Naive thymus-derived CD4-positive, alpha-beta T cell (primary cell): Measurements from ENCODE around the gene DNAJC5. TPM values are rescaled to one million over a fixed set of nuclear protein-coding genes. Genes with fewer than 3 reads are reported as not detected.

Source experiments
- ATAC-seq: fragments of 150-1000 bp; cut with Tn5 transposase; 2 replicates; pipeline ENCODE4 v1.10.0; 2021; ENCODE audit warnings: mild to moderate bottlenecking, moderate library complexity
- CTCF ChIA-PET: fragments of 350-600 bp; sonication (Branson Sonifier 250); formaldehyde crosslinking; loops from one replicate; lab custom pipeline; 2021; ENCODE audit warnings: antibody characterized with exemption; lab: Charles Lee
- POLR2A ChIA-PET: fragments of 350-600 bp; sonication (Branson Sonifier 250); formaldehyde crosslinking; loops from one replicate; lab custom pipeline; 2021; ENCODE audit warnings: antibody characterized with exemption, inconsistent platforms; lab: Charles Lee
- DNase-seq, 9 donors: peaks; one replicate each; pipeline versions ENCODE4 v3.0.0 to v3.0.0-alpha.2; 2020 to 2022; ENCODE audit warnings: mixed read lengths in 1 of 9
- H3K27ac ChIP-seq: one replicate; pipeline ENCODE4 v1.7.0; 2013; ENCODE audit warnings: mild to moderate bottlenecking, low read depth, low read length, moderate library complexity
- H3K27me3 ChIP-seq, 2 donors: one replicate each; pipeline ENCODE4 v1.7.0; 2013; ENCODE audit warnings: low read length in 2 of 2, mild to moderate bottlenecking in 2 of 2, moderate library complexity in 2 of 2; ENCODE audit not compliant: control insufficient read depth in 2 of 2, insufficient read depth in 2 of 2
- H3K36me3 ChIP-seq, 3 experiments: 1 replicate in 2 of 3; 2 replicates in 1 of 3; pipeline ENCODE4 v1.7.0; 2013; ENCODE audit warnings: low read length in 3 of 3, mild to moderate bottlenecking in 3 of 3, moderate library complexity in 1 of 3; ENCODE audit not compliant: insufficient read depth in 3 of 3, control insufficient read depth in 2 of 3
- H3K4me1 ChIP-seq, 2 donors: one replicate each; pipeline ENCODE4 v1.7.0; 2013; ENCODE audit warnings: low read length in 2 of 2, mild to moderate bottlenecking in 2 of 2, moderate library complexity in 1 of 2; ENCODE audit not compliant: control insufficient read depth in 2 of 2, insufficient read depth in 2 of 2
- H3K4me3 ChIP-seq: 2 replicates; pipeline ENCODE4 v1.7.0; 2013; ENCODE audit warnings: mild to moderate bottlenecking, low read length
- H3K9me3 ChIP-seq, 3 experiments: 1 replicate in 2 of 3; 2 replicates in 1 of 3; pipeline ENCODE4 v1.7.0; 2013; ENCODE audit warnings: low read length in 3 of 3; ENCODE audit not compliant: control insufficient read depth in 2 of 3
- H3K27ac Mint-ChIP-seq, 9 donors: one replicate each; pipeline ENCODE4 v1.8.0; 2020 to 2022; ENCODE audit warnings: mixed read lengths in 9 of 9, mild to moderate bottlenecking in 8 of 9, moderate library complexity in 5 of 9, inconsistent platforms in 2 of 9
- H3K27me3 Mint-ChIP-seq, 5 donors: one replicate each; pipeline ENCODE4 v1.8.0; 2021 to 2022; ENCODE audit warnings: mixed read lengths in 5 of 5, mild to moderate bottlenecking in 1 of 5
- H3K36me3 Mint-ChIP-seq, 5 donors: one replicate each; pipeline ENCODE4 v1.8.0; 2020 to 2022; ENCODE audit warnings: mixed read lengths in 5 of 5, mild to moderate bottlenecking in 3 of 5, inconsistent platforms in 1 of 5
- H3K4me1 Mint-ChIP-seq, 7 donors: one replicate each; pipeline ENCODE4 v1.8.0; 2020 to 2022; ENCODE audit warnings: mixed read lengths in 7 of 7, mild to moderate bottlenecking in 3 of 7, inconsistent platforms in 1 of 7
- H3K4me3 Mint-ChIP-seq, 10 donors: one replicate each; pipeline ENCODE4 v1.8.0; 2020 to 2022; ENCODE audit warnings: mild to moderate bottlenecking in 10 of 10, mixed read lengths in 10 of 10, moderate library complexity in 6 of 10, inconsistent platforms in 2 of 10
- H3K9me3 Mint-ChIP-seq, 11 donors: one replicate each; pipeline ENCODE4 v1.8.0; 2020 to 2022; ENCODE audit warnings: mixed read lengths in 11 of 11, mild to moderate bottlenecking in 4 of 11, inconsistent platforms in 1 of 11, moderate library complexity in 1 of 11
- intact Hi-C, 2 donors: fragments of 100-400 bp; cut with micrococcal nuclease; formaldehyde crosslinking; loops; one replicate each; pipeline ENCODE4 v1.15.1; 2023
- polyA plus RNA-seq, 2 donors: library from polyadenylated mRNA; unstranded; fragments of 300-500 nt; fragmentation: Illumina TruSeq; gene quantifications; one replicate each; pipeline ENCODE4 v1.2.3, GENCODE V29; 2021
- total RNA-seq, 6 experiments: library from RNA in 5 of 6; stranded (reverse) in 5 of 6; gene quantifications; 1 replicate in 5 of 6; 2 replicates in 1 of 6; pipeline ENCODE4 v1.2.3 and lab custom pipeline; 2021 to 2026

DNAJC5 gene
- total RNA-seq (10 to 100 TPM; 35.5 to 56.8 (median 50.3) TPM), polyA plus RNA-seq (1 to 10 TPM; 7.5 to 7.6 TPM), total RNA-seq (lab: John Stamatoyannopoulos, UW) (99.9 reads per million, percentile 84 among the genes with 10 or more reads in this experiment)

GRCh38 chr20:63894358-63895201 lies at the start of gene DNAJC5:
DNAJC5 (plus strand) TSS chr20:63895126; CDS start chr20:63928346, 33,220 bp downstream.
- DNase-seq (peak; percentile 96 to 99 (median 98)), ATAC-seq (peak; percentile 95)
- H3K27me3 Mint-ChIP-seq, result peaks cover 0 to 2% (median 0%) of the 10 kb centered on the region in 5 donors
- H3K9me3 Mint-ChIP-seq, result no peaks in the 10 kb centered on the region
- peak within 1 kb of the TSS; percentile 86 to 99 (median 96) for H3K4me3 Mint-ChIP-seq
- POLR2A ChIA-PET, result interaction anchor here (0.6 to 3.4 kb wide), 7 partner anchors 10 to 373 kb away, joined by 3 to 14 read pairs (median 3); no protein-coding TSS in a partner anchor
- Histone ChIP-seq H3K27me3 (no peaks in the 10 kb centered on the region), H3K36me3 (peaks cover 0 to 25% (median 4%) of the 10 kb centered on the region in 3 experiments), H3K27ac (peak within 1 kb of the TSS; percentile 94), H3K4me1 (peaks cover 21% of the 10 kb centered on the region in 2 donors), H3K4me3 (peak within 1 kb of the TSS; percentile 56), H3K9me3 (no peaks in the 10 kb centered on the region)
- CTCF ChIA-PET, result interaction anchor here (0.5 kb wide), 1 partner anchor 53 kb away, joined by 3 read pairs; no protein-coding TSS in a partner anchor
- H3K4me1 Mint-ChIP-seq, result peaks cover 34 to 49% (median 43%) of the 10 kb centered on the region in 7 donors
- peaks cover 0 to 19% (median 4%) of the 10 kb centered on the region in 5 donors for H3K36me3 Mint-ChIP-seq
- intact Hi-C loops, result loop anchor here (1.0 to 10.0 kb wide), 8 partner anchors 14 to 341 kb away; partner anchors contain the start of genes TCEA2 (in 2 of the 2), TPD52L2 (in 2 of the 2), UCKL1 (in 2 of the 2) and ARFRP1 (in 1 of the 2)
- peak within 1 kb of the TSS; percentile 94 to 98 (median 97) for H3K27ac Mint-ChIP-seq

- ATAC-seq (peak; percentile 8), DNase-seq (no peak)
- H3K4me1 Mint-ChIP-seq, result peaks cover 0 to 22% (median 8%) of the 10 kb centered on the region in 7 donors
- intact Hi-C loops, result no loop called here
- CTCF ChIA-PET, result no interaction called here
- Histone ChIP-seq H3K36me3 (no peaks in the 10 kb centered on the region), H3K4me1 (peaks cover 0 to 9% of the 10 kb centered on the region in 2 donors), H3K27me3 (peaks cover 0 to 19% of the 10 kb centered on the region in 2 donors), H3K27ac (no peak overlapping the region), H3K9me3 (no peaks in the 10 kb centered on the region), H3K4me3 (no peak overlapping the region)
- no peaks in the 10 kb centered on the region for H3K36me3 Mint-ChIP-seq
- H3K4me3 Mint-ChIP-seq, result peak overlapping the region in 2 of 10 donors; percentile 37 to 58
- peaks cover 0 to 5% (median 0%) of the 10 kb centered on the region in 11 donors for H3K9me3 Mint-ChIP-seq
- peaks cover 25 to 48% (median 38%) of the 10 kb centered on the region in 5 donors for H3K27me3 Mint-ChIP-seq
- POLR2A ChIA-PET, result interaction anchor here (0.7 kb wide), 1 partner anchor 85 kb away, joined by 7 read pairs; no protein-coding TSS in a partner anchor
- H3K27ac Mint-ChIP-seq, result peak overlapping the region in 1 of 9 donors; percentile 38
Observed at GRCh38 chr20:63846128-63846771, 48.7 kb upstream of the DNAJC5 start.

- peaks cover 0 to 9% of the 10 kb centered on the region in 2 donors for H3K4me1 ChIP-seq
- H3K4me3 Mint-ChIP-seq, result no peak overlapping the region
- no peak overlapping the region for H3K27ac Mint-ChIP-seq
- H3K9me3 ChIP-seq, result no peaks in the 10 kb centered on the region
- ATAC-seq (no peak), DNase-seq (no peak)
- ChIA-PET CTCF (no interaction called here), POLR2A (interaction anchor here (0.6 to 1.0 kb wide), 2 partner anchors 28 to 326 kb away, joined by 3 to 5 read pairs; partner anchors contain the start of gene PPDPF)
- H3K27me3 ChIP-seq, result peaks cover 0 to 19% of the 10 kb centered on the region in 2 donors
- H3K27me3 Mint-ChIP-seq, result peaks cover 25 to 48% (median 35%) of the 10 kb centered on the region in 5 donors
- no peak overlapping the region for H3K4me3 ChIP-seq
- peaks cover 0 to 5% (median 0%) of the 10 kb centered on the region in 11 donors for H3K9me3 Mint-ChIP-seq
- H3K36me3 Mint-ChIP-seq, result no peaks in the 10 kb centered on the region
- H3K36me3 ChIP-seq, result no peaks in the 10 kb centered on the region
- no peak overlapping the region for H3K27ac ChIP-seq
- peaks cover 0 to 22% (median 8%) of the 10 kb centered on the region in 7 donors for H3K4me1 Mint-ChIP-seq
- intact Hi-C loops, result no loop called here
Observed at GRCh38 chr20:63846888-63847236, 48.1 kb upstream of the DNAJC5 start.

- ATAC-seq (no peak), DNase-seq (no peak)
- Histone ChIP-seq H3K36me3 (no peaks in the 10 kb centered on the region), H3K4me1 (peaks cover 0 to 9% of the 10 kb centered on the region in 2 donors), H3K4me3 (no peak overlapping the region), H3K9me3 (no peaks in the 10 kb centered on the region), H3K27ac (no peak overlapping the region), H3K27me3 (peaks cover 0 to 19% of the 10 kb centered on the region in 2 donors)
- no peak overlapping the region for H3K27ac Mint-ChIP-seq
- peaks cover 0 to 3% (median 0%) of the 10 kb centered on the region in 11 donors for H3K9me3 Mint-ChIP-seq
- no peak overlapping the region for H3K4me3 Mint-ChIP-seq
- no peaks in the 10 kb centered on the region for H3K36me3 Mint-ChIP-seq
- ChIA-PET CTCF (interaction anchor here (0.6 to 0.8 kb wide), 3 partner anchors 17 to 63 kb away, joined by 3 read pairs; no protein-coding TSS in a partner anchor), POLR2A (interaction anchor here (0.6 to 1.0 kb wide), 2 partner anchors 29 to 327 kb away, joined by 3 to 5 read pairs; partner anchors contain the start of gene PPDPF)
- intact Hi-C loops, result no loop called here
- H3K4me1 Mint-ChIP-seq, result peaks cover 0 to 17% (median 4%) of the 10 kb centered on the region in 7 donors
- H3K27me3 Mint-ChIP-seq, result peaks cover 20 to 46% (median 30%) of the 10 kb centered on the region in 5 donors
Observed at GRCh38 chr20:63847237-63848002, 47.5 kb upstream of the DNAJC5 start.

GRCh38 chr20:63848003-63848911 lies 46.7 kb upstream of the DNAJC5 start:
- CTCF ChIA-PET, result interaction anchor here (0.6 to 0.8 kb wide), 3 partner anchors 16 to 64 kb away, joined by 3 read pairs; no protein-coding TSS in a partner anchor
- H3K4me3 ChIP-seq, result no peak overlapping the region
- DNase-seq (no peak), ATAC-seq (no peak)
- POLR2A ChIA-PET, result no interaction called here
- no peaks in the 10 kb centered on the region for H3K36me3 ChIP-seq
- Mint-ChIP-seq H3K36me3 (no peaks in the 10 kb centered on the region), H3K27ac (no peak overlapping the region), H3K27me3 (peaks cover 14 to 39% (median 26%) of the 10 kb centered on the region in 5 donors), H3K9me3 (peaks cover 0 to 3% (median 0%) of the 10 kb centered on the region in 11 donors), H3K4me1 (peaks cover 0 to 17% (median 4%) of the 10 kb centered on the region in 7 donors), H3K4me3 (no peak overlapping the region)
- peaks cover 0 to 19% of the 10 kb centered on the region in 2 donors for H3K27me3 ChIP-seq
- no peak overlapping the region for H3K27ac ChIP-seq
- H3K9me3 ChIP-seq, result no peaks in the 10 kb centered on the region
- intact Hi-C loops, result no loop called here
- peaks cover 0 to 9% of the 10 kb centered on the region in 2 donors for H3K4me1 ChIP-seq
